Choroid plexus epithelial cell (primary cell): ENCODE data around the gene FAM111A.

Source experiments
- DNase-seq: peaks from one replicate; pipeline ENCODE4 v3.0.0-alpha.2; 2010; ENCODE audit warnings: low read depth
- H3K4me3 ChIP-seq: 2 replicates; pipeline ENCODE4 v1.5.1; 2011; ENCODE audit warnings: low read depth, mild to moderate bottlenecking, control low read depth, low read length, moderate library complexity
- TF ChIP-seq, protein P1 (sequence below): conservative IDR thresholded peaks from 2 replicates; pipeline ENCODE4 v1.5.1; 2011; ENCODE audit warnings: low read depth, mild to moderate bottlenecking, control low read depth, inconsistent platforms, low read length, moderate library complexity

Gene FAM111A

DNA sequence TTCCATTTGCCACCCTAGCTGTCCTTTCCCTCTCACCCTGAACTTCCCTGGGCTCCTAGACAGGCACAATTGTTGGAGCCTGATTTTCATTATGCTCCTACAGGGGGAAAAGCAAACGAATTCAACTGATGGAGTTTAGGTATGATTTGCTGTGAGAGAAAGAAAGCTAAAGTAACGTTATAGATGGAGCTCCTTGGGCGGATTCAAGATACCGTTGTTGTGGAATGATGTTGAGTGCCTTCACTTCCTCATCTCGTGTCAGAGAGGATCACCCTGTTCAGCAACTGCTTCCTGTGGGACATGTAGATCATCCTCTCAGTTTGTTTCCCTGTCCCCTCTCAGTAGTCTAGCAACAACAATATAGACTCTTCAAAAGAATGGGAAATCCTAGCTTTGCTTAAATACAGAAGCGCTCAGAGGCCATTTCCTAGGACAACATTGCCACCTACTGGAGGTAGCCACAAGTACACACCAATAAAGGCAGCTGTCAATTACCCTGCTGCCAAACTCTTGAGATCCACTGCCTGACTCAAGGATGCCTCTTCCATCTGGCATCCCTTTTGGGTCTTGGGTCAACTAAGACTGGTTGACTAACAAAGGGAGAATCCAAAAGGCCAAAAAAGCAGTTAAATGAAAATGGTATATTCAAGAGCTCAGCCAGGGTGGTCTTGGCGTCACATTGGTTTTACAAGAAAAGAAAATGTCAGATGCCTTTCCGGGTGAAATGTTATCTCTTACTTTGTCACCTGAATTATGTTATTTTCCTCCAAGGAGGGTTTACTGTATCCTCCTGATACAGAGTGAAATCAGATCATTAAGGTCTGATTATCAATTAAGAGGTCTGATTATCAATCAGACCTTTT is 15.8 kb downstream of the FAM111A start:
- H3K4me3 ChIP-seq = peak overlapping the region; percentile 37
- TF ChIP-seq, protein P1, sequence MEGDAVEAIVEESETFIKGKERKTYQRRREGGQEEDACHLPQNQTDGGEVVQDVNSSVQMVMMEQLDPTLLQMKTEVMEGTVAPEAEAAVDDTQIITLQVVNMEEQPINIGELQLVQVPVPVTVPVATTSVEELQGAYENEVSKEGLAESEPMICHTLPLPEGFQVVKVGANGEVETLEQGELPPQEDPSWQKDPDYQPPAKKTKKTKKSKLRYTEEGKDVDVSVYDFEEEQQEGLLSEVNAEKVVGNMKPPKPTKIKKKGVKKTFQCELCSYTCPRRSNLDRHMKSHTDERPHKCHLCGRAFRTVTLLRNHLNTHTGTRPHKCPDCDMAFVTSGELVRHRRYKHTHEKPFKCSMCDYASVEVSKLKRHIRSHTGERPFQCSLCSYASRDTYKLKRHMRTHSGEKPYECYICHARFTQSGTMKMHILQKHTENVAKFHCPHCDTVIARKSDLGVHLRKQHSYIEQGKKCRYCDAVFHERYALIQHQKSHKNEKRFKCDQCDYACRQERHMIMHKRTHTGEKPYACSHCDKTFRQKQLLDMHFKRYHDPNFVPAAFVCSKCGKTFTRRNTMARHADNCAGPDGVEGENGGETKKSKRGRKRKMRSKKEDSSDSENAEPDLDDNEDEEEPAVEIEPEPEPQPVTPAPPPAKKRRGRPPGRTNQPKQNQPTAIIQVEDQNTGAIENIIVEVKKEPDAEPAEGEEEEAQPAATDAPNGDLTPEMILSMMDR = peak; percentile 88
- DNase-seq = peak; percentile 84

DNA sequence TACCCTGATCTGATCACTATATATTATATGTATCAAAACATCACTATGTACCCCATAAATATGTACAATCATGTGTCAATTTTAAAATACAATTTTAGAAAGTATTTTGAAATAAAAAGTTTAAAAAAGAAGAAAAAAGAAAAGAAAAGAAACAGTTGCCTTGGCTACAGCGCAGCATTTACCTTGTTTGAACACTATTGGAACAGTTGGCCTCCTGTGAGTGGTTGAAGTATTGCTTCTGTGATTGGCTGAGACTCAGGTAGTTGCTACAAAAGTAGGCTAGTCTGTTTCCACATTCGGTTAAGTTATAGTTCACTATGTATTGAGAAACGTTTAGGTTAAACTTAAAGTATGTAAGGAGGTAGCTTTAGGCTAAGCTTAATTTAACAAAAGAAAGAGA is 21.4 kb downstream of the FAM111A start:
- no peak overlapping the region for H3K4me3 ChIP-seq

DNA sequence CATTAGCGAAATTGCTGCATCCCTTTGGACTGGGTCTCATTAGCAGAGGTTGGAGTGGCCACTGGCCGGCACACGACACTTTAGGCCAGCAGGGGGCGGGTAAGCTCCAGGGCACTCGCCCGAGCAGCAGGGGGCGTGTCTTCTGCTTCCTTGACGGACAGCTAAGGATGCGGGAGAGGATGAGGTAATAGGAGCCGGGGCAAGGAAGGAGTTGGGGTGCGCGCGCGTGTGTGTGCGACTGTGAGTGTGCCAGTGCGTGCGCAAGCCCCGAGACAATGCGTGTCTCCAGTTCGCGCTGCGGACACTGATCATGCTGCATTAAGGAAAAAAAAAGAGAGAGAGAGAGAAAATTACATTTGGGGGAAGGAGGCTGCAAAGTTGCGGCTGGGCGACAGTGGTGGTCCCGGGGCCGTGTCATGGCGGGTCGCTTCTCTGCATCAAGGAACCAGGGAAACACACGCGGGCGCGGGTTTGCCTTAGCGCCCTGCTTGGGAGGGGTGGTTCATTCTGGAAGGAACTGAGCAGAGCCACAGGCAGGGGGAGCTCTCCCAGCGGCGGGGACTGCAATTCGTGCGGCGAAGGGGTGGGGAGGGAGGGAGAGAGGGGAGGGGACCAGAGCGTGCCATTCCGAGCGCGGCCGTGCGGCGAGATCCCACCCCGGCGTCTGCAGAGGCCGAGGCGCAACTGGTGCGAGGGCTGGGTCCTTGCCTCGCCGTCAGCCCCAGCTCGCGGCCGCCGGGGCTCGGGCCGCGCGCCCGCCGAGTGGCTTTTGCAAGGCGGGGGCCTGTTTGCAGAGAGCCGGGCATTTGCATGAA is 29.1 kb downstream of the FAM111A start, which contains the start of gene DTX4:
TSS of gene DTX4 (plus strand) at position 625 of the 815 bp plus-strand sequence. CDS start 464 bp downstream, outside the sequence.
- DNase-seq = peak; percentile 92
- H3K4me3 ChIP-seq = peak within 1 kb of the TSS; percentile 61
- TF ChIP-seq, protein P1 = peak; percentile 90

More for the DNA sequence above, 21.4 kb downstream of the FAM111A start:
- DNase-seq = no peak
- TF ChIP-seq, protein P1 = no peak

DNA sequence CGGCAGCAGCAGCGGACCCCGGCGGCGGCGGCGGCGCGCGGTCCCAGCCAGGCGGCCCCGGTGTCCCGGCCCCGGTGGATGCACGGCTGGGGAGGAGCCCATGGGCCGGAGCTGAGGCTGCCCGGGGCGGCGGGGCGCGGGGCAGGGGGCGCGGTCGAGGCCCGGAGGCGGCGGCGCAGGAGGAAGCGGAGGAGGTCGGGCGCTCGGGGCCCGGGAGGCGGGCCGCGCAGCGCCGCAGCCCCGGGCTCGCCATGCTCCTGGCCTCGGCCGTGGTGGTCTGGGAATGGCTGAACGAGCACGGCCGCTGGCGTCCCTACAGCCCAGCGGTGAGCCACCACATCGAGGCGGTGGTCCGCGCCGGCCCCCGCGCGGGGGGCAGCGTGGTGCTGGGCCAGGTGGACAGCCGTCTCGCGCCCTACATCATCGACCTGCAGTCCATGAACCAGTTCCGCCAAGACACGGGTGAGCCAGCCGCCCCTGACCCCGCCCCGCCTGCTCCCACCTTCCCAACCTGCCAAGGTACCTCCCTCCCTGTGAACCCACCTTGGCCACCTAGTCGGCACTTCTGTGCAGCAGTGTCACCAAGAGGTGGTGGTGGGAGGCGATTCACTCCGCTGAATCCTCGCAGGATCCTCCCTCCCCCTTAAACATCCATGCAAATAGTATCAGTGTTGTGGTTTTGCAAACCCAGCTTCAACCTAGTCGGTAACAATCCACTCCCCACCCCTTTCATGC is 29.9 kb downstream of the FAM111A start:
- H3K4me3 ChIP-seq = peak overlapping the region; percentile 61
- TF ChIP-seq, protein P1 = no peak
- no peak for DNase-seq

DNA sequence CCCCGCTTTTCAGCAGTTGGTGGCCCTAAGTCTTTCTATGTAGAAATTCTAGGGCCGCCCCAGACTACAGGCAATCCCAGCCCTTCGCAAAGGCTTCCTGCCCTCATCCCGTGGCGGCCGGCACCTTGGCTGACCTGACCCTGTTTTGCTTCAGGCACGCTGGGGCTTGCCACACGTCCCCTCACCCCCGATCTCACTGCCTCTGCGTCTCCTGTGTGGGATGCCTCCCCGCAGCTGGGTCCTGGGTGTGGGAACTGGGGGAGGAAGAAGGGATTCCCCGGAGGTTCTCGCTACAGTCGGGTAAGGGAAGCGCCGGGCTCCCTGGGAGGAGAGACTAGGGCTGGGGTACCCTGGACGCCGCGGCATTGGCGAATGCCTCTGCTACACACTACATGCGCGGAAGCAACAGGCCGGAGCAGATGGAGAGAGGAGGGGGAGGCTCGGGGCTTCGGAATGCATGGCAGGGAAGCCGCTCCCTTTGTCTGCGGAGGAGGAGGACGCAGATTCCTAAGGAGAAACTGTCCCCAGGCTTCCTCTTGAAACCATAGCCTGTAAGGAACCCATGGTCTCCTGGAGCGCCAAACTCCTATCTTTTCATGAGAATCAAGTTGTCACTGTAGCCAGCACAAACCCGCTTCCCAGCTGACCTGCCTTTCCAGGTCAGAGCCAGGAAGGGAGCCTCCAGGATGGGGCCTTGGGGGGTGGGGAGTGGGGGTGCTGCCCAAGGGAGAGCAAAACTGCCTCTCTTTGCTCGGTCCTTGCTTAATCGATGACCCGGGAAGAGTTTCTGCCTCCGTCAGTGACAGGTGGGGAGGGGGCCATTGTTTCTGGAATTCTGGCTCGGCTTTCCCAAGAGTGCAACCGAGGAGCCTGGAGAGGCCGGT is 30.7 kb downstream of the FAM111A start:
- peak overlapping the region; percentile 61 for H3K4me3 ChIP-seq
- DNase-seq = no peak
- TF ChIP-seq, protein P1 = no peak

DNA sequence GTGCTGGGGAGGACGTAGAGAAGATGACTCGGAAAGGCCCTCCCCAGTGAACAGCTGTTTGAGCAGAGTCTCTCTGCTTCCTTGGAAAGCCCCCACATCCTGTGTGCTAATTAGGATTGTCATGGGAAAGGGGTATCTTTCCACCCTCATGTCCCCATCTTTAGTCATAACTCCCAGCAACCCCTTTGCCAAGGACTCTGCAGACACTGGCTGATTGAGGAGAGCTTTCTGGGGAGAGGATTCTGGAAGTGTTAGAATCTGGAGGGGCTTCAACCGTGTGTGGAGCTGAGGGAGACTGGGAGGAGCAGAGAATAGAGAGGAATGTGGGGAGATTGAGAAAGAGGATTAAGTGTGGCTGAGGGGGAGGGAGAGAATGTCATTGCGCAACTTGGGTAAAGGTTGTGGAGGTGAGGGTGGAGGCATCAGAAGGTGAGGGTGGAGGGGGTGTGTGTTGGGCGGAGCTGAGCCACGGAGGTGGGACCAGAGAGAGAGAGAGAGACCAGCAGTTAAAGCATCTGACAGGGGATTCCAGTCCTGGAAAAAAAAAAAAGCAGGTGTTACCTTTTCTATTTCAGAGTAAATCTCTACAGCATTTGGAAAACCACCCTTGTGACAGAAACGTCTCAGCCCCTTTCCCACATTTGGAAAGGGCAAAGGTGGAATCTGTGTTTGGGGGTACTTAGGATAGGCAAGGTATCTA is 31.5 kb downstream of the FAM111A start:
- H3K4me3 ChIP-seq = no peak overlapping the region
- TF ChIP-seq, protein P1 = no peak
- no peak for DNase-seq
